ENCODE measurements around the gene FAM110C. TPM values are rescaled to one million over a fixed set of nuclear protein-coding genes. Genes with fewer than 3 reads are reported as not detected.

The FAM110C gene
- 0.06 to 0.12 TPM (median 0.08 TPM) in 4 of 5 replicates, not detected in the other for total RNA-seq (2022; extraction: Qiagen RNA extraction; ENCODE audit: low read depth)

GRCh38 chr2:46471-47345 is at the start of gene FAM110C:
FAM110C (minus strand) TSS chr2:46505; CDS start chr2:46385, 120 bp downstream.

Other genes with a start within 250 kb of the FAM110C start
- gene SH3YL1, start 217.5 kb upstream of the FAM110C start, total RNA-seq (2022; extraction: Qiagen RNA extraction; ENCODE audit: low read depth), result 7.7 to 11.8 TPM (median 9.8 TPM) in 5 replicates
- gene ACP1, start 218.4 kb upstream of the FAM110C start, total RNA-seq (2022; extraction: Qiagen RNA extraction; ENCODE audit: low read depth), result 177 to 303 TPM (median 183 TPM) in 5 replicates
- not detected in 5 replicates for gene ALKAL2, start 241.6 kb upstream of the FAM110C start, total RNA-seq (2022; extraction: Qiagen RNA extraction; ENCODE audit: low read depth)